Measurements from ENCODE around the gene CAB39L.

The CAB39L gene

DNA sequence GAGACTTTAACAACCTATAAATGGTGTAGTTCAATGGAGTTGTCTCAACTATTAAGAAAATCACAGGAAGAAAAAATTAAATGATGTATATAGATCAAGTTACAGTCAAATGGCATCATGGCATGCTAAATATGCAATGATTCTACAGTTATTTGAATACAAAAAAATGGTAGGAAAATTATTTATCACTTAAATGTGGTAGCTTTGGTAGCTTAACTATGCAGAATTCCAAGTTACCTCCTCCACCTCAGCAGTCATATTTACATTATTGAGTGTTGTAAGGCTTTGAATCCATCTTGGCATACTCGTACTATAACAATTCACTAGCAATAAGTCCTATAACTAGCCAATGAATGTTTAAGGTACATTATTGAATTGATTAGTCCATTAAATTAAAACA is 36.8 kb downstream of the CAB39L start:
- TF ChIP-seq, protein P1, sequence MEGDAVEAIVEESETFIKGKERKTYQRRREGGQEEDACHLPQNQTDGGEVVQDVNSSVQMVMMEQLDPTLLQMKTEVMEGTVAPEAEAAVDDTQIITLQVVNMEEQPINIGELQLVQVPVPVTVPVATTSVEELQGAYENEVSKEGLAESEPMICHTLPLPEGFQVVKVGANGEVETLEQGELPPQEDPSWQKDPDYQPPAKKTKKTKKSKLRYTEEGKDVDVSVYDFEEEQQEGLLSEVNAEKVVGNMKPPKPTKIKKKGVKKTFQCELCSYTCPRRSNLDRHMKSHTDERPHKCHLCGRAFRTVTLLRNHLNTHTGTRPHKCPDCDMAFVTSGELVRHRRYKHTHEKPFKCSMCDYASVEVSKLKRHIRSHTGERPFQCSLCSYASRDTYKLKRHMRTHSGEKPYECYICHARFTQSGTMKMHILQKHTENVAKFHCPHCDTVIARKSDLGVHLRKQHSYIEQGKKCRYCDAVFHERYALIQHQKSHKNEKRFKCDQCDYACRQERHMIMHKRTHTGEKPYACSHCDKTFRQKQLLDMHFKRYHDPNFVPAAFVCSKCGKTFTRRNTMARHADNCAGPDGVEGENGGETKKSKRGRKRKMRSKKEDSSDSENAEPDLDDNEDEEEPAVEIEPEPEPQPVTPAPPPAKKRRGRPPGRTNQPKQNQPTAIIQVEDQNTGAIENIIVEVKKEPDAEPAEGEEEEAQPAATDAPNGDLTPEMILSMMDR (IDR thresholded peaks at IDR 0.05; ENCODE audit: poor library complexity, severe bottlenecking) = no peak
- DNase-seq (ENCODE audit: low spot score) (no peak), ATAC-seq (ENCODE audit: low read depth) (no peak)
- Histone ChIP-seq H3K36me3 (ENCODE audit: low read depth) (no peaks in the 10 kb centered on the region), H3K27me3 (ENCODE audit: insufficient read depth, poor library complexity, severe bottlenecking) (no peaks in the 10 kb centered on the region), H3K4me3 (ENCODE audit: severe bottlenecking) (no peak overlapping the region), H3K4me1 (ENCODE audit: insufficient read depth, poor library complexity, severe bottlenecking) (no peaks in the 10 kb centered on the region), H3K9me3 (ENCODE audit: severe bottlenecking) (no peaks in the 10 kb centered on the region), H3K27ac (ENCODE audit: poor library complexity, severe bottlenecking) (no peak overlapping the region)

DNA sequence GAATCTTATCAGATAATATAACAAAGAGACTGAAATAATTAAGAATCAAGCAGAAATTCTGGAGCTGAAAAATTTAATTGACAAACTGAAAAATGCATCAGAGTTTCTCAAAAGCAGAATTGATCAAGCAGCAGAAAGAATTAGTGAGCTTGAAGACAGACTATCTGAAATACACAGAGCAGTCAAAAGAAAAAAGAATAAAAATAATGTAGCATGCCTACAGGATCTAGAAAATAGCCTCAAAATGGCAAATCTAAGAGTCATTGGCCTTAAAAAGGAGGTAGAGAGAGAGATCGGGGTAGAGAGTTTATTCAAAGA is 39.2 kb downstream of the CAB39L start:
- no peak for DNase-seq (ENCODE audit: low spot score)
- no peak for ATAC-seq (ENCODE audit: low read depth)
- Histone ChIP-seq H3K36me3 (ENCODE audit: low read depth) (no peaks in the 10 kb centered on the region), H3K4me1 (ENCODE audit: insufficient read depth, poor library complexity, severe bottlenecking) (no peaks in the 10 kb centered on the region), H3K4me3 (ENCODE audit: severe bottlenecking) (no peak overlapping the region), H3K9me3 (ENCODE audit: severe bottlenecking) (no peaks in the 10 kb centered on the region), H3K27ac (ENCODE audit: poor library complexity, severe bottlenecking) (no peak overlapping the region), H3K27me3 (ENCODE audit: insufficient read depth, poor library complexity, severe bottlenecking) (no peaks in the 10 kb centered on the region)
- TF ChIP-seq, protein P1 (IDR thresholded peaks at IDR 0.05; ENCODE audit: poor library complexity, severe bottlenecking) = no peak

DNA sequence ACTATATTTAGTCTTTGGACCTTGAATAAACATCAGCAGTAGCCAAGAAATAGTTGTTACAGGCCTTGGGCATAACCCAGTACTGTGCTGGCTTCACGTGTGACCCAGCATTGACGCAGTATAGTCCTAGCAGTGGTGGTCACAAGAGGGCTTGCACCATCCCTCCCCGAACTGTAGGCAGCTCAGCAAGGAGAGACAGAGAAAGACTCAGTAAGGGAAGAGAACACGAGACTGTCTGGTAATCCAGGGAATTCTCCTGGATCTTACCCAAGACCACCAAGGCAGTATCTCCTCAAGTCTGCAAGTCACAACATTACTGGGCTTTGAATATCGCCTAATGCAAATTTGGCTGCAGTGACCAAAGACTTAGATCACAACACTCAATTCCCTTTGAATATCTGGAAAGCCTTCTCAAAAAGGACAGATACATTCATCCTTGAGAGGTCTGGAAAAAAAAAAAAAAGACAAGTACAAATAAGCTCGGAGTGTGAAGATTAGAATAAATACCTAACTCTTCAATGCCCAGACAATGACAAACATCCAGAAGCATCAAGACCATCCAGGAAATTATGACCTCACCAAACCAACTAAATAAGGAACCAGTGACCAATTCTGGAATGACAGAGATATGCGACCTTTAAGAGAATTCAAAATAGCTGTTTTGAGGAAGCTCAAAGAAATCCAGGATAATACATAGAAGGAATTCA is 39.7 kb downstream of the CAB39L start:
- TF ChIP-seq, protein P1 (IDR thresholded peaks at IDR 0.05; ENCODE audit: poor library complexity, severe bottlenecking) = no peak
- H3K27ac ChIP-seq (ENCODE audit: poor library complexity, severe bottlenecking) = no peak overlapping the region
- no peak for DNase-seq (ENCODE audit: low spot score)
- H3K36me3 ChIP-seq (ENCODE audit: low read depth) = no peaks in the 10 kb centered on the region
- ATAC-seq (ENCODE audit: low read depth) = no peak
- H3K4me1 ChIP-seq (ENCODE audit: insufficient read depth, poor library complexity, severe bottlenecking) = no peaks in the 10 kb centered on the region
- no peaks in the 10 kb centered on the region for H3K27me3 ChIP-seq (ENCODE audit: insufficient read depth, poor library complexity, severe bottlenecking)
- H3K9me3 ChIP-seq (ENCODE audit: severe bottlenecking) = no peaks in the 10 kb centered on the region
- H3K4me3 ChIP-seq (ENCODE audit: severe bottlenecking) = no peak overlapping the region

DNA sequence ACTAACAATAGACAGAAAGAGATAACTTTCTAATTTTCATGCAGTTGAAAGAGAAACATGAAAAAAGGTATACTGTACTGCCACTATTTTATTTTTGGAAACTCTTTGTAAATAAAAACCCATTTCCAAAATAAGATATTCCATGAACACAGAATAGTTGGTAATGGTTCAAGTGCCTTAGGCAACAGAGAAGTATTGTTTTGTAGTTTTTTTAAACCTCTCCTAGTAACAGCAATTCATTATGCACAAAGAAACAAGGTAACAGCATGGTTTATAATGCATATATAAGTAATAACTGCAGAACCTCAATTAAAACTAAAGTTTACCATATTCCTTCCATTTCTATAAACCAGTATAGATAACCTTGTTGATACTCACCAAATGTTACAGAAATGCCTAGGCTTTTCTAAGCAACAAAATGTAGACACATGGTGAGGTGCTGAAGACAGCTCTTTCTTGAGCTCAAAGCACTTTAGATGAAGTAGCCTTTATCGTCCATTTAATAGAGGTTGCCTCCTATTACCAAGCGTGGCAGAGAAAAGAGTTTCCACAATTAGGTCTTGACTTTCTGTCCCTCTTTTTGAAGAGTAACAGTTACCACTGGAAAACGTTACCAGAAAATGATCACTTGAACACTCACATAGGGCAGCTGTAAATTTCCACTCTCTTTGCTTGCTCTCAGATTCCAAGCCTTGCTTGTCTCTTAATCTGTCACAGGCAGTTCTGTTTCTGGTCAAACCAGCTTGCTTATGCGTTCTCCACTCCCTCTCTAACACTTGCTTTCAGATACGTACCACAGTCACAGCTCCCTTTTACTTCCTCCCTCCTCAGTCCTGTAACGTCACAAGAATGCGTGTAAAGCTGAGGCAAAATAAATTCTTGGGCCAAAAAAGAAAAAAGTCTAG is 42.9 kb downstream of the CAB39L start:
- ATAC-seq (ENCODE audit: low read depth) (no peak), DNase-seq (ENCODE audit: low spot score) (no peak)
- Histone ChIP-seq H3K27ac (ENCODE audit: poor library complexity, severe bottlenecking) (no peak overlapping the region), H3K9me3 (ENCODE audit: severe bottlenecking) (no peaks in the 10 kb centered on the region), H3K4me3 (ENCODE audit: severe bottlenecking) (no peak overlapping the region), H3K4me1 (ENCODE audit: insufficient read depth, poor library complexity, severe bottlenecking) (no peaks in the 10 kb centered on the region), H3K27me3 (ENCODE audit: insufficient read depth, poor library complexity, severe bottlenecking) (no peaks in the 10 kb centered on the region), H3K36me3 (ENCODE audit: low read depth) (no peaks in the 10 kb centered on the region)
- TF ChIP-seq, protein P1 (IDR thresholded peaks at IDR 0.05; ENCODE audit: poor library complexity, severe bottlenecking) = no peak

Measured in RWPE2 (cell line).